Measurements from ENCODE around the gene HSPE1. TPM values are rescaled to one million over a fixed set of nuclear protein-coding genes. Genes with fewer than 3 reads are reported as not detected.

The HSPE1 gene
- total RNA-seq, 1 donor from 2014 or later, result 83.7 TPM

DNA sequence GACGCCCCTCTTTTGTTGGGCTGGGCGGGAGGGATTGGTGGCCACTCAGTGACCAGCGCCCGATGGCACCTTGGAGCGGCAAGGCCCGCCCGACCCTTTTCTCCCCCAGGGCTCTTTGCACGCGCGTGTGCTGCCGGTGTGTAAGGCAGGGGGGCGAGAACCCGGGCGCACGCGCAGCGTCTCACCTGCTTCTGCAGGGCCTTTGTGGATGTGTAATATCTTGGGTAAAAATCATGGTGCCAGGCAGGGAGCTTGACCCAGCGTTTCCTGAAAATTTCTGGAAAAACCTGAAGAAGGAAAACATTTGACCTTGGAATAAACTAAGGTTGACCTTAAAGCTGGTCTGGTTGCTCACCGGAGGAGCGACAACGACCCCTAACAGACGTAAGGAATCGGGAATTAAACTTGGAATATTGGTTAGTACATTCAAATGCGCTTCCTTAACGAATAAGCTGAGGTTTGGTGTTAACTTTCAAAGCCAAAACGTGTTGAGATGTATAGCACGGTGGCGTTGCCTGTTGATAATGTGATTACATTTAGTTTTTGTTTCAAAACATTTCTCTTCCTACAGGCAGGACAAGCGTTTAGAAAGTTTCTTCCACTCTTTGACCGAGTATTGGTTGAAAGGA lies 438 bp downstream of the HSPE1 start:
- peak; percentile 25 for DNase-seq (ENCODE audit: low read depth)
- no peak for FAIRE-seq
- peaks cover 13% of the 10 kb centered on the region for H3K36me3 ChIP-seq (ENCODE audit: control insufficient read depth, insufficient read depth, low read length)

GRCh38 chr2:197502201-197502600 lies 2.0 kb downstream of the HSPE1 start:
- Histone ChIP-seq H3K36me3 (ENCODE audit: control insufficient read depth, insufficient read depth, low read length) (peaks cover 4% of the 10 kb centered on the region), H3K27me3 (ENCODE audit: control insufficient read depth, insufficient read depth, low read length) (no peaks in the 10 kb centered on the region), H3K4me3 (ENCODE audit: low read depth, low read length) (no peak overlapping the region)
- DNase-seq (ENCODE audit: low read depth) (no peak), FAIRE-seq (no peak)
- no peak for TF ChIP-seq CTCF (IDR thresholded peaks at IDR 0.05; ENCODE audit: insufficient read depth, low read length, severe bottlenecking)

More for the DNA sequence above, 438 bp downstream of the HSPE1 start:
- Histone ChIP-seq H3K27me3 (ENCODE audit: control insufficient read depth, insufficient read depth, low read length) (no peaks in the 10 kb centered on the region), H3K4me3 (ENCODE audit: low read depth, low read length) (peak overlapping the region; percentile 99)
- TF ChIP-seq CTCF (IDR thresholded peaks at IDR 0.05; ENCODE audit: insufficient read depth, low read length, severe bottlenecking), result no peak

GRCh38 chr2:197502685-197503084 lies 2.5 kb downstream of the HSPE1 start:
- DNase-seq (ENCODE audit: low read depth) (no peak), FAIRE-seq (no peak)
- no peaks in the 10 kb centered on the region for H3K27me3 ChIP-seq (ENCODE audit: control insufficient read depth, insufficient read depth, low read length)
- H3K36me3 ChIP-seq (ENCODE audit: control insufficient read depth, insufficient read depth, low read length), result peaks cover 4% of the 10 kb centered on the region
- no peak overlapping the region for H3K4me3 ChIP-seq (ENCODE audit: low read depth, low read length)
- no peak for TF ChIP-seq CTCF (IDR thresholded peaks at IDR 0.05; ENCODE audit: insufficient read depth, low read length, severe bottlenecking)

DNA sequence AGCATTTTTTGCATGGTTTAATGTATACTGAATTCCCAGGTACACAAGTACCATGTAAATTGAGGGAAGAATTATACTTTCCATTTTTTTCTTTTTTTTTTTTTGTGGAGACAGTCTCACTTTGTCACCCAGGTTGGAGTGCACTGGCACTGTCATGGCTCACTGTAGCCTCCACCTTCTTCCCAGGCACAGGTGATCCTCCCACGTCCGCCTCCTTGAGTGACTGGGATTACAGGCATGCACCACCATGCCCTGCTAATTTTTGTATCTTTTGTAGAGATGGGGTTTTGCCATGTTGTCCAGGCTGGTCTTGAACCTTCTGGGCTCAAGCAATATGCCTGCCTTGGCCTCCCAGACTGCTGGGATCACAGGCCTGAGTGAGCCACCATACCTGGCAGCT lies 3.8 kb downstream of the HSPE1 start:
- H3K4me3 ChIP-seq (ENCODE audit: low read depth, low read length), result no peak overlapping the region
- no peak for TF ChIP-seq CTCF (IDR thresholded peaks at IDR 0.05; ENCODE audit: insufficient read depth, low read length, severe bottlenecking)
- H3K36me3 ChIP-seq (ENCODE audit: control insufficient read depth, insufficient read depth, low read length), result peaks cover 2% of the 10 kb centered on the region
- H3K27me3 ChIP-seq (ENCODE audit: control insufficient read depth, insufficient read depth, low read length), result no peaks in the 10 kb centered on the region
- DNase-seq (ENCODE audit: low read depth), result no peak
- FAIRE-seq, result no peak

- DNase-seq (ENCODE audit: low read depth) (no peak), FAIRE-seq (no peak)
- Histone ChIP-seq H3K36me3 (ENCODE audit: control insufficient read depth, insufficient read depth, low read length) (peaks cover 2% of the 10 kb centered on the region), H3K4me3 (ENCODE audit: low read depth, low read length) (no peak overlapping the region), H3K27me3 (ENCODE audit: control insufficient read depth, insufficient read depth, low read length) (no peaks in the 10 kb centered on the region)
- TF ChIP-seq CTCF (IDR thresholded peaks at IDR 0.05; ENCODE audit: insufficient read depth, low read length, severe bottlenecking), result no peak
Measured at GRCh38 chr2:197504512-197504911, 4.3 kb downstream of the HSPE1 start.

DNA sequence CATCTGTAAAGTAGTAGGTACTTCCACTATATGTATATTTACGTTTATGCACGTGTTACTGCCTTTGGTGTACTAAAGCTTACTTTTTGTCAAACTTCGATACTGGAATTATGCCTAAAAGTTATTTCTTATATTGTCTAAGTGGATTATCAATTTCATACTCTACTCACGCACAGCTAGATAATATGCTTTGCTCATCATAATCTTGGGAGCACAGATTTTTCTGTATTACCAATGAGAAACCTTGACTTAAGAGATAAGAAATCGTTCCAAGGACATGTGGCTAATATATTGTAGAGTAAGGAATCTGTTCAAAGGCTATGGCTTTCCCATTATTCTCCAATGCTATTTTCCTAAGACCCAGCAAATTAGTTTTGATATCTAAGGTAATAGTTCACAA lies 6.5 kb downstream of the HSPE1 start:
- no peak for TF ChIP-seq CTCF (IDR thresholded peaks at IDR 0.05; ENCODE audit: insufficient read depth, low read length, severe bottlenecking)

More for the DNA sequence above, 6.5 kb downstream of the HSPE1 start:
- FAIRE-seq, result no peak
- peaks cover 2% of the 10 kb centered on the region for H3K36me3 ChIP-seq (ENCODE audit: control insufficient read depth, insufficient read depth, low read length)
- no peaks in the 10 kb centered on the region for H3K27me3 ChIP-seq (ENCODE audit: control insufficient read depth, insufficient read depth, low read length)
- H3K4me3 ChIP-seq (ENCODE audit: low read depth, low read length), result no peak overlapping the region
- no peak for DNase-seq (ENCODE audit: low read depth)

All from bronchial epithelial cell (primary cell).